HG03575 (cell line): ENCODE measurements around the gene CCDC34.

Experiments
- ATAC-seq: cut with Tn5 transposase; IDR thresholded peaks from one replicate; pipeline ENCODE4 v1.9.1; 2021; ENCODE audit not compliant: unreplicated experiment, insufficient number of reproducible peaks, low FRiP score; ENCODE audit errors: extremely low read depth

Gene CCDC34

DNA sequence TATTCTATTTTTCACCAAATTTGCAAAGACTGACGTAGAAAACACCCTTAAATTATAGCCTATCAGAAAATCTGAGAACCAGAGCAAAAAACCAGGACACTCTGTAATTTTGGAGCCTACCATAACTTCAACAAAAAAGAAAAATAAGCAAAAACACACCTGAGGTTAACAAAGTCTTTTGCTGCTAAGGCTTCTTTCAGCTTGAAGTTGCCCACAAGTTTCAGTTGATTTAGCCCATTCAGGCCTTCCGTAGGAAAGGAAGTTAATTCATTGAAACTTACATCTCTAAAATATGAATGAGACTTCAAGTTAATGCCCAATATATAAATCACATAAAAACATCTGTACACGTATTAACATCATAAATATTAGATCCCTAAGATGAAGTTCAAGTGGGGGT, 10.4 kb upstream of the CCDC34 start:
- ATAC-seq: no peak

DNA sequence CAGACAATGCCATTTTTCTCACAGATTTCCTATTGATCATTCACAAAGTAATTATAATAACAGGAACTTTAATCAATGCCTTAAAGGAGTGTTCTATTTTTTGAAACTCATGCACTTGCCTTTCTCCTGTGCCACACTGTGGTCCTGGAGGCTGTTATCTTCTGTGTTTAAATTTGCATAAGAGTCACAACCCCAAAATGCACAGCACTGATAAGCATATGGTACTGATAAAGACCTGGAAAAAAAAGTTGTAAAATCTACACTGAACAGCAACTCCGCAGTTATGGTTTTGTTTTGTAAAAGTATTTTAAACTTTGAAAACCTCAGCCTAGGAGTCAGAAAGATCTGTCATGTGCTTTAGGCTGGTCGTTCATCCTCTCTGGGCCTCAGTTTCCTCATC, 9.1 kb upstream of the CCDC34 start:
- no peak for ATAC-seq

DNA sequence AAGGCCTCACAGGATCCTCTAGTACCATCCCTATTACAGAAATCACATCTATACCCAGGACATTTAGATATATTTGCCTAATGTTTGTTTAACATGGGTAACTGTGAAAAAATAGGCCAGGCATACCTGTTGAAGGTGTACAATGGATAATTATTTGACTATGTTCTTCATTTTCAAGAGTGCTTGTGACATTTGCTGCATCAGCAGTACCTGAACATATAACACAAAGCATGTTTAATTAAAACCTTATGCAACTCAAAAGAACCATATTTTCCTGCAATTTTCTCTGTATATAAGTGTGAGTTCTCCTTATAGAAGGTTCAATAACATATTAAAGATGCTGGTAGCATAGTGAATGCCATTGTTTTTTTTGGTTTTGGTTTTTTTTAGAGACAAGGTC, 8.5 kb upstream of the CCDC34 start:
- ATAC-seq: no peak

DNA sequence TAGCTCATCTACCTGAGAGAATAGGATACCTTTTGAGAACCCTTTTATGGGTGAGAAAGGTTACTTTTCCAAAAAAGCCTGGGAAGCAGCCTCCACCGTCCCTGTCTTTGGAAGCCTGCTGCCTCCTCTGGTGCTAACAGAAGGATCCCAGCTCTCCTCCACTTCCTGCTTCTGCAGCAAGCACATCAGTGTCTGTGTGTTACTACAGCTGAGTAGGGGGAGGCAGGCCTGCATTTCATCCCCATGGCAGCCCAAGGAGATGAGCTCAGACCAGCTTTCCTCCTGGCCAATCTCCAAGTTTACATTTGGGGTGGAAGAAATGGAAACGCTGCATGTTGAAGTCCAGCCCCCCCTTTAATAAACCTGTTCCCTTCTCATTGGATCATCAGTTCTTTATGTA, 7.4 kb upstream of the CCDC34 start:
- no peak for ATAC-seq

DNA sequence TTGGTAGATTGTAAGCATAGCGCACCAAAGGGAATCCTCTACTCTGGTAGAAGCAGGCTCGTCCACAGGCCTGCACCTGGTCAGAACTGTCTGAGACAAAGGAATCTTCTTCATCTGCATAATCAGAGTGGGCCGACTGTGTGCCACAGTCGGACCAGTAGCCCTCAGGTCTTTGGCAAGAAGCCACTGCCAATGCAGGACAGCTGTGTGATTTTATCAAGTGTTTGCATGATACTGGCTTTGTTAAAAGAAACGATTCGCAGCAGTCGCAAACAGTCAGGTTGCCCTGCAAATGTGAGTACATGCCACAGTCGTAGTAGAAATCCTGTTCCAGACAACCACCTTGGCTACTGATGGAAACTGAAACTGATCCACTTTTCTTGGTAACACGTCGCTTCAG, 4.9 kb upstream of the CCDC34 start:
- ATAC-seq: no peak

DNA sequence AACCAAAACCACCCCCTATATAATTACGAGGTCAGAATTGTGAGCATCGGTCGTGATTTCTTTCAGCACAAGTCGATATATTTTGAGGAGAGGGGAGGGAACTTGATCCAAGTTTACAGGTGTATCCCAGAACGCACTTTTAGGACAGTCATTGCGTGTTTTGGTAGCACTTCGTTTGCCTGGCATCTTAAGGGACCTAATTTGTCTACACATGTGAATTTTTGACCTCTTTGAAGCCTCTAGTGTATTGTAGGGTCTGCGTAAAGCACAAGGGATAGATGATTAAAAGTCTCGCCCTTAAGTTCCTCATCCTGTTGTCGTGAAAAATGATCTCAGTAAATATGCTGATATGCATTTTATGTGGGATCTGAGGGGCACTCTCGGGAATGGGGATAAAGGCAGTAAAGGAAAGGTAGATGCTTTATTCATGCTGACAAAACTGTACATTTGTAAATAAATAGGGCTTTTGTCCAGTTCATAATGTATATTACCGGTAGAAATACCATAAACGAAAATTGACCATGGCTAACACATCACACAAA, 632 bp upstream of the CCDC34 start:
- no peak for ATAC-seq

DNA sequence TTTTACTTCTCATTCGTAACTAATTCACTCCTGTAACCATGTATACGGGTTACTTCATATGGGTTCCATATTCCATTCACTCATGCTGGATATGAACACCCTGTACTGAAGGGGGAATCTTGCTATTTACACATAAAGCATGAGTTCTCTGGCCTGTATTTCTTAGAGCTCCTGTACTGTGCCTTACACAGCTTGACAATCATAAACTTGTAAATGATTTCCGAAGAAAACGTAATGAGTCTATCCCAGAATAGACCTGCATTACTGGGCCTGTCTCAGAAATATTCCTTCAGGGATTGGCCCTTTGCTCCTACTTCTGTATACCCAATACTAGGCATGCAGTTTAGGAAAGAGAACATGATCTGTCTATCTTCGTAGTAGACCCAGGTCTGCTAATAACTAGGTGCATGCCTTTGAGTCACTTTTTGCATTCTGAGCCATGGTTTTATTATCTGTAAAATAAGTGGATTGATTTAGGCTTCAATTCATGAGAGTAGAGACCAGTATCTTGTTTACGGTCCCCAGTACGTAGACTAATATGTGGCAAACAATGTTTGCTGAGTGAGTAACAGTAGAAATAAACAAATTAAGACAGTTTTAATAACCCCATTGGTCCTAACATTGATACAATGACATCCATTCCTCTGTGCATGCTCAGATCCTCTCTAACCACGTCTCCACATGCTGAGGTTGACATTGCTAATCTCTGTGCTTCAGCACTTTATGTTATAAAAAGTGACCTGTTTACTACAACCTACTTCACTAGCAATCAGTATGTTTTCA, 1.2 kb downstream of the CCDC34 start:
- no peak for ATAC-seq

DNA sequence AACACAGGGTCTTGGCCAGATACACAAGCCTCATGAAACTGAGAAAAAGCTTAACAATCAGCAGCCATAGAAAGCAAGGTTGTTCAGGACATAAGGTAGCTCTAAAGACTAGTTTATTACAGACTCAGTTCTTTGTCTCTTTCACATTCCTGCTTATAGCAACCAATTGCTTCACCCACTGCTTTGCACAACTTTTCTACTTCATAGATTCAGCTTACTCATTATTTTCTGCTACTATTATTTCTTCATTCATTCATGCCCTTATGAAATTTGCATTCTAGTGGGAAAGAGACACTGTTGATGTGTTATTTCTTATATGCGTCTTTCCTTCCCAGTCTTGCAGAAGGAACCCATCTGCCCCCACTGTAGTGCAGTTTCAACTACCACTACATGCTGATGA, 4.7 kb downstream of the CCDC34 start:
- no peak for ATAC-seq

DNA sequence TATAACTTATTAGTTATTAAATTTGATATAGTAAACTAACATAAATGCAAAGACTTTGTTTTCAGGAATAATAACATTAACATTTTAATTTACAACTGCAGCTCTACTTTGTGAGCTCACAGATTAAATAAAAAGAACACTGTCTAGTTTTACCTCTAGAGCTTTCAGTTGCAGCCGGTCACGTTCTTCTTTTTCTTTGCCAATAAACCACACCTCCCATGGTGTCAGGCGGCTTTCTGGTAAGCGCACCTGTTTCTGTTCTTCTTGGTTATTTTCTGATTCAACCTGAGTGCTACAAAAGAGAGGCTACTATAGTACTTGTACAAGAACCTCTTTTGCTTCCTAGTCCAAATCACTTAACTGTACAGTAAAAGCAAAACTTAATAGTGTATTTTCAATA, 5.8 kb downstream of the CCDC34 start:
- no peak for ATAC-seq

DNA sequence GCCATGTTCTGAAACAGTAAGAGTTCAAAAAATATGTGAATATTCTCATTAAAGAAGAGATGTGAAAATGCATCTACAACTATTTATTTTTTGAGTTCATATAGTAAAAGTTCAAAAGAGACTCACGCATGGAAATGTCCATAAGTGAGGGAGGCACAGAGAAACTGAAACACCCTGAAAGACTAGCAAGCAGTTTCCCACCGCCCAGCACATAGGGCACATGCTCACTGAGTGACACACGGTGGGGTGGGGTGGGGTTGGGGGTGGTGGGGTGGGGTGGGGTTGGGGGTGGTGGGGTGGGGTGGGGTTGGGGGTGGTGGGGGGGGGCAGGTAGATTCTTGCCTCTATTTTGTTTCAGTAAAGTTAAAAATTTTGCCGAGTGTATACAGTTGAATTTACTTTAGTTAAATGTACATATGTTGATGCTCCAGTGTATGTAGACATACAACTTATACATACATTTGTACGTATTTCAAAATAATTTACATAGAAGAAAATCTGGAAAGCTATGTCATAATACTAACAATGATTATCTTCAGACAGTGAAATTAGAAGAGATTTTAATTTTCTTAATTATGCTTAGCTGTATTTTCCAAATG, 6.3 kb downstream of the CCDC34 start:
- no peak for ATAC-seq

DNA sequence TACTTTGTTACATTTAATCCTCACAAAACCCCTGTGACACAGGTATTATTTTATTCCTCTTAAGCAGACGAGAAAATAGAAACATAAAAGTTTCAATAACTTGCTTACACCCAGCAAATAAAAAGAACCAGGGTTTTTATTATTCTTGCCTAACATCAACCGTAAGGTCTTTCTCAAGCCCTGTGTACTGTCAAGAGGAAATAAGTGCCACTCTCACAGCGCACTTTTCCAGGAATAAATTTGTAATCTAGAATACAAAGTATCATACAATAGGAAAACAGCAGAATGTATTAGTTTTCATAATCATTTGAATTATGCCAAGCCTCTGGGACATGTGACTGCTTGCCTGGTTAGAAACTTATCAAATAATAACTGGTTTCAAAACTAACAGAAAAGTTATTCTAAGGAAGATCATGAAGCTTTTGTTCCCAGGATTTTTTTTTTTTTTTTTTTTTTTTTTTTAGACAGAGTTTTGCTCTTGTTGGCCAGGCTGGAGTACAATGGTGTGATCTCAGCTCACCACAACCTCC, 7.4 kb downstream of the CCDC34 start:
- ATAC-seq: no peak

DNA sequence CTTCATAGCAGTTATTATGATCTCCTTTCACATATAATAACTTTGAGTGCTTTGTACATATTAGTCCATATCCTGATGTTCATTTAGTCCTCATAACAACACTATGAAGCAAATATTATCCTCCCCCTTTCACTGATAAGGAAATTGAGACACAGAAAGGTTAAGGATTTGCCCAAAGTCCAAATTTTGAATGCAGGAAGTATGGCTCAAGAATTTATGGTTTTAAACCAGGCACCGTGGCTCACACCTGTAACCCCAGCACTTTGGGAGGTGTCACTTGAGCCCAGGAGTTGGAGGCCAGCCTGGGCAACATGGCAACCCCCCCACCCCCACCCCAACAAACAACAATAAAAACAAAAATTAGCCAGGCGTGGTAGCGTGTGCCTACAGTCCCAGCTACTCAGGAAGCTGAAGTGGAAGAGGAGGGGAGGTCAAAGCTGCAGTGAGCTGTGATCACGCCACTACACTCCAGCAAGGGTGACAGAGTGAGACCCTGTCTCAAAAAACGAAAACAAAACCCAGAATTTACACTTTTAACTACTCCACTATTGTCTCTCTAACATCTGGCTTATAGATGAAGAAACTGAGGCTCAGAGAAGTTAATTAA, 8.6 kb downstream of the CCDC34 start:
- no peak for ATAC-seq

DNA sequence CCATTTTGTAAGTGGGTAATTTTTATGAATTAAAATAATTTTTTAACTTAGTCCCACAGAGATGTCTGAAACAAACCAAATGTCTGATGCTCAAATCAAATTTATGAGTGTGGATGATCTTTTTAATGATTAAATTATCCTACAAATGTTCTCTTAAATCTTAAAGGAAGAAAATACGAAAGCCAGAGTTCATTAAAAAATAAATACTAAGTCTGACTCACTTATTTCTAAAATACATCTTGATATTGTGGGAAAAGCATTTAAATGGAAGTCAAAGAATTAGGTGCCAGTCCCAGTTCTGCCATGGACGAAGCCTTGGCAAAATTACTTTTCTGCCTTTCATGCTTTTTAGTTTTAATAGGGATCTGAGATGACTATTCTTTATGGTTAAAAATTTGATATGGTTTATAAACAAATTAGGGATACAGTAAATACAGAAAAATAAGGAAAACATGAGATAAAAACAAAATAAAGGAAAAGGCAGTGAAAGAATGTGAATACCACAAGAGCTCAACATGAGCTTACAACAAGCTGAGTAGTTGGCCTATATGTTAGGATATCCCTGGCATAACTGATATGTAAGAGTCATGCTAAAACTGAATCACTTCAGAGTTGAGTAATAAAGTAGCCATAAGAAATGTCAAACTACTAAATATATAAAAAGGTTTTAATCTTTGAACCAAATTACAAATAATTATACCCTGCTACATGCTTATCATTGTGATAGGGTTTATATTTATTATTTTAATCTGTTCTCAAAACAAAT, 9.2 kb downstream of the CCDC34 start:
- ATAC-seq: no peak

DNA sequence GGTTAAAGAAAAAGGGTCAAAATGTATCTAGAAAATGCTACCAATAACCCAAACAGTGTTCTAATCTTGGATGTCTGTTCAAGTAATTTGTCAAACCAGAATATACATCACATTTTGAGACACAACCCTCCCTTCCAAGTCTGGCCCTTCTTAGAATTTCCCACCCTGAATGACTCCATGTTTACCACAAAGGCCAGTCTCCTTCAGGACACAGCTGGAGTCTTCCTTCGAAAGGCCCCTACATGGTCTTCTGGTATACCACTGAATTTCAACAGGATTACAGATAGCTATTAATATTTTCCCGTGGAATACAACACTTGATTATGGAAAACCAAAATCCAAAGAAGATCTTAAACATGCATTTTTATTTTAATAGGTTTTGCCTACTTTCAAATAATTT, 10.2 kb downstream of the CCDC34 start:
- no peak for ATAC-seq

DNA sequence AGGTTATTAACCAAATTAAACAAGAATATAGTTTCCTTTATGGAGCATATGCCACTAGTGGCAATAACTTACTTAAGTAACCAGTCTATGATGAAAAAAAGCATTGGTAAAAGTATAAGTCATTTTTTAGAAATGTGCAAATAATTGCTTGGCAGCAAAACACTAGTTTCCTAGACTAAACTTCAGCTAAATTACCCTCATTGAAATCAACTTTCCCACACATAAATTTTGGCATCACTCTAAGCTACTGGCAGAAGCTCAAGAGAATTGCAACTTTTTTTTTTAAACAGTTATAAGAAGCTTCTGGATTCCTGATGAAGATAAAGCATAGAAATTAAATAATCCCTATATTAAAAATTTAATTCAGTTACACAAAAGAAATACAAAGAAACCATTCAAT, 12.5 kb downstream of the CCDC34 start:
- ATAC-seq: no peak

DNA sequence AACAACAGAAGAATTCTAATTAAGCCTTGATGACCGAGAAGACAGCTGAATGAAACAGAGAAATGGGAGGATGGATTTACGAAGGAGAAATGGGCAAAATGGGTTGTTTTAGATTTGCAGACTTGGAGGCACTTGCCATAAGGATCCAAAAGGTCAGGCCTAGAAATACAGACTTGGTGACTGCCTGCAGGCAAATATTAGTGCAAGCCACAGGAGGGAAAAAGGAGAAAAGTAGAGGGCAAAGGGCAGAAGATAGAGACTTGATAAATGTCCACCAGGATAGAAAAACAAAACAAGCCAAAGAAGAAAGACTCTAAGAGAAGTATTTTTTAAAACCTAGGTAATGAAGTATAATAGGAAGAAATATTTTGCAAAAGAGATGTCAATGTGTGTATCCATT, 13.1 kb downstream of the CCDC34 start:
- no peak for ATAC-seq

DNA sequence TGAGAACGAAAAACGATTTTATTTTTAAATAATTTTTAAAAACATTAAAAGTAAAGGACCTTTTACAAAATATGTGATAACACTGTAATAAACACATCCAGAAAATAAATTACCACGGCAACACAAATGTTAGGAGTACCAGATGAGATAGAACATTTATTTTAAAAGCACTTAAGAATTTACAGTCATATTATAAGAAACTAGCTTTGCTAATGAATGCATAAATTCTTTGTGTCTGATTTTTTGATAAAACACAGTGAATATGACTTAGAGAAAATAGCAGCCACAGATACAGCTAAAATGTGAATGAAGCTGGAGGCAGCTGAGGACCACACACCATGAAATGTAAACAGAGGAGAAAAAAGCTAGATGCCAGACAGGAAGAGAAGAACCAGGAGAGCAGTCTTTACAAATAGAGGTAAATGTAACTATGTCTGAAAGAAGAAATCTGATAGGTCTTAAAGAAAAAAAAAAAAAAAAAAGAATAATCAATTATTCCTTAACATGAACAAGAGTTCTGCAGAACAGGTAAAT, 14.6 kb downstream of the CCDC34 start:
- no peak for ATAC-seq

DNA sequence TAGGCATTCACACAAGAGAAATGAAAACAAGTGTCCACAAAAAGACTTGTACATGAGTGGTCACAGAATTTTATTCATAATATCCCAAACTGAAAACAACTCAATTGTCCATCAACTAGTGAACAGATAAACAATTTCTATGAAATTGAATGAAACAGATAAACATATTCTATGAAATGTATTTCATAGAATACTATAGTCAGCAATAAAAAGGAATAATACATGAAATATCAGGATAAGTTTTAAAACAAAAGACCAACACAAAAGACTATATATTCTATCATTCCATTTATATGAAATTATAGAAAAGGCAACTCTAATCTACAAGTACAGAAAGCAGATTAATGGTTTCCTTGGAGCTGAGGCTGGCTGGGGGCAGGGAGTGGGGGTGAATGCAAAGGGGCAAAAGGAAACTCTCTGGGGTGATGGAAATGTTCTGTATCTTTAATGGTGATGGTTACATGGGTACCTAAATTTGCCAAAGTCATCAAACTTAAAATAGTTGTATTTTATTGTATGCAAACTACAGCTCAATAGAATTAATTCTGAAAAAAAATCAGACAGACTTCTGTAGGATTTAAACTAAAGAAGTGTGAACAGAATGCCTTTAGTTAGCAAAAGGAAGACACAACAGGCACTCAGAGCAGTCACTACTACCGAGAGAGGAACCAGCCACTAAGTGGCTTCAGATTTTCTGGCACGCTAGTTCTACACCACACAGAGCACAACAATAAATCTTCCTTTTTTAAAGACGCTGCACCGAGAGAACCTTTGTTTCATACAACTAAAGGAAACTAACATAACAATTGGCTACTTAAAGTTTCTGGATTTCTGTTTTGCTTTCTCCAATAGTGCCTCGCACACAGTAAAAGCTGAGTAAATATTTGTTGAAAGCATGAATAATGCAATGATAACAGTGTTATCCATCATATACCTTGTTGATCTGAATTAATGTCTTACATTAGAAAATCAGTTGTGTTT, 15.4 kb downstream of the CCDC34 start:
- ATAC-seq: no peak
